HK-2 (cell line): ENCODE measurements around the gene KBTBD8.

Source experiments
- DNase-seq: peaks from one replicate; pipeline ENCODE4 v3.0.0-alpha.2; 2018; ENCODE audit not compliant: unreplicated experiment

KBTBD8 gene

DNA sequence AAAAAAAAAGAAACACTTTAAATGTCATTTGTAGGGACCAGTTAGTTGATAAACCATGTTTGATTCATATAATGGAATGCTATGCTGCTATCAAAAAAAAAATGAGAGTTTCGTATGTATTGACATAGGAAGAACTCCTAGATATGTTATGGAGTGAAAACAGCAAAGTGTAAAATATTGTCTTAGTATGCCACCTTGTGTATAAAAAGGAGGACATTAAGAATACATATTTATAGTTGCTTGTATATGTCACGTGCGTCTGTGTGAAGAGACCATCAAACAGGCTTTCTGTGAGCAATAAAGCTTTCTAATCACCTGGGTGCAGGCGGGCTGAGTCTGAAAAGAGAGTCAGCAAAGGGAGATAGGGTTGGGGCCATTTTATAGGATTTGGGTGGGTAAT lies 39.5 kb downstream of the KBTBD8 start:
- DNase-seq = no peak

DNA sequence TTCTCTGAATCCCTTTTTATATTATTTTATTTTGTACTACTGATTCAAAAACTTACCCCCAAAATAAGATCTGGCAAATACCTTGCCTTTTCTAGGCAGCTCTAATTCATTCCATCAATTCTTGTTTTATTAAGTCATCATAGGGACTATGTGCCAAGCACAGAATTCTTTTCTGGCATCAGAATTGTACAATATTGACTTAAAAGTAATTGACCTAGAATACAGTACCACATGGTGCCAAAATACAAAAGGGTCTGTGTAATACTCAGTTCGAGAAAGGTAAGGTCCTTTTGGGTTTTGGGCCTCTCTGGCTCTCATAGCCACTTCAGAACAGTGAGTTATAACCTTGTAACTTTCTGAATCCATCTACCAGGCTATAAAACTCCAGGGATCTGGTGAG lies 46.2 kb downstream of the KBTBD8 start:
- DNase-seq = no peak

DNA sequence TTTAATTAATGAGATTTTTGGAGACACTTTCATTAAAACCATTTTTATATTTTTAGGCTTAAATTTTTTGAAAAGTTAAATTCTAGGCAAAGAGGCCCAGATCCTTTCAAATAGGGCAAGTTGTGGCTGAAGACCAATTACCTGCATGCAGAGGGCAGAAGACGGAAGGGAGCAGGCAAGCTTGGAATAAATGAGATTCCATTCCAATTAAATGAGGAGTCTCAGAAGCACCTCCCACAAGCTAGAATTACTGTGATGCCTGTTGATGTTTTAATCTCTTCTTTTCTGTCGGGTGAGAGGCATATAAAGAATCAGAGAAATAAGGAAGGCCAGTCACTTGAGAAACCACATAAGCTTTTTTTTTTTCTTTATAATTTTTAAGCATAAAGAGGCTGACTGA lies 46.8 kb downstream of the KBTBD8 start:
- no peak for DNase-seq

DNA sequence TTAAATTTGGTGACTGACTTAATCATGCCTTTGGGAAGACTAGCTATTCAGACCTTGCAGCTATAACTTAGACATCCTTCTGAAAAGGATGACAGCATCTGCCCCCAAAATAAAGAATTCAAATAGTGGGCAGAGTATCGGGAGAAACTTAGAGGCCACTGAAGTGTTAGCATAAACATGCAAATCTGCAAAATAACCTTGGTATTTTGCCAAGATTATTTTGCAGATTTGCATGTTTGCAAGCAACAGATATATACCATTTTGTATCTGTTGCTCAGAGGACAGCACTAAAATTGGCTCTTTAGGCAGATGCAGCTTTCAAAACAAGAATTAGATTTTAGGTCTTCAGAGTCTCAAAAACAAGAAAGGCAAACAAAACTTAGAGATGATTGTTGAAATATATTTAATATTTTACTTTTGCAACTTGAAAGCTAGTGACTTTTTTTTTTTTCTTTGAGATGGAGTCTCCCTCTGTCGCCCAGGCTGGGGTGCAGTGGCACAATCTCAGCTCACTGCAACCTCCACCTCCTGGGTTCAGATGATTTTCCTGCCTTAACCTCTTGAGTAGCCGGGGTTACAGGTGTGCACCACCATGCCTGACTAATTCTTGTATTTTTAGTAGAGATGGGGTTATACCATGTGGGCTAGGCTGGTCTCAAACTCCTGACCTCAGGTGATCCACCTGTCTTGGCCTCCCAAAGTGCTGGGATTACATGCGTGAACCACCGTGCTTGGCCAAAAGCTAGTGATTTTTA lies 47.8 kb downstream of the KBTBD8 start:
- no peak for DNase-seq

DNA sequence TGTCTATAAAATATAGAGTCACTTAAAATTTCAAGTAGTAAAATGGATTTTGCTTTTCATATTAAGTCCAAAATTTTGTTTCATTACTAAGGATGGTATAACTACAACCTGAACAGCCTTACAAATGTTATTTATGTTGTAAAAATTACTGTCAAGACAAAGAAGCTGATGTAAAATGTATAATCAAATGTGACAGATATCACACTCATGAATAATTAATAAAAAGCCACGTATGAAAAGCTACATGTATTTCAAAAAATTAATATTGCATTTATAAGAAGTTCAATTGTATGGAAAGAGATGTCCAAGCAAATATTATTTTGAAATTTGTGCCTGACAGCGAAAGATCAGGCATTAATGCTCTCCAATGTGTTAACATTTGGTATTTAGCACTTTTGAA lies 48.9 kb downstream of the KBTBD8 start:
- DNase-seq = no peak

DNA sequence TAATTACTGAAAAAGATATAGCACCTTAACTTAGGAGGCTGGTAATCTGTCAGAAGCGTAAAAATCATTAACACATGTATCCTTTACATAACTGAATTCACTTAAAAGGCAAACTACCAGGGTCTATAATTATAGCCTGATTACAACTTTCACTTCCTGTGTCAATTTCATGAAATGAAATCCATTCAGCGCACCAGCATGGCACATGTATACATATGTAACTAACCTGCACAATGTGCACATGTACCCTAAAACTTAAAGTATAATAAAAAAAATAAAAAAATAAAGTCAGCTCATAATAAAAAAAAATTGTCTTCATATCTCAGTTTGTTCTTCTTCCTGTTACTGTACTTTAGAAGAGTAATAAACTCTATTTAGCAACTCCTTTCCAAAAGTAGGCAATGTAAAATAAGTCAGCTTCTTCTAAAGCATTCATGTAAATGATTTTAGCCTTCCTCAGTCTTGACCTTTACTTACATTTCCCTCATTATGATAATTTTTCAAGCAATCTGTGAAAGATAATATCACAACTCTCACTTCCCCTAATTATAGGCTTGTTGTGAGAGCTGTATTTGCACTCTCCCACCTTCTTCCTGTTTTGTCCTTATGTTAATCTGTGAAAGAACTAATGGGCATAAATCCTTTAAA lies 50.1 kb downstream of the KBTBD8 start:
- DNase-seq = no peak

DNA sequence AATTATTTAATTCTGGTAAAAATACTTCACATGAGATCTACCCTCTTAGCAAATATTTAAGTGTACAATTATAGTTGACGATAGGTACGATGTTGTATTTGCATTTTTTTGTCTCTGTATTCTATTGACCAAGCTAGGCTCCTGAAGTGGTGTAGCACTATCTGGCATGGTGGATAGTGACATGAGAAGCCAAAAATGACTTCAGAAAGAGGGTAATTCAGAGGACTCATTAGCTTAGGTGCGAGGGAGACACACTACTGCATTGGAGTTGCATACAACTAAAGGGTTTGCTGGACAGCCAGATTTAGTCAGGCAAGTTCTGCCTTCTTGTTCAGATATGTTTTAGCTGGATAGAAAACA lies 50.6 kb downstream of the KBTBD8 start:
- no peak for DNase-seq

DNA sequence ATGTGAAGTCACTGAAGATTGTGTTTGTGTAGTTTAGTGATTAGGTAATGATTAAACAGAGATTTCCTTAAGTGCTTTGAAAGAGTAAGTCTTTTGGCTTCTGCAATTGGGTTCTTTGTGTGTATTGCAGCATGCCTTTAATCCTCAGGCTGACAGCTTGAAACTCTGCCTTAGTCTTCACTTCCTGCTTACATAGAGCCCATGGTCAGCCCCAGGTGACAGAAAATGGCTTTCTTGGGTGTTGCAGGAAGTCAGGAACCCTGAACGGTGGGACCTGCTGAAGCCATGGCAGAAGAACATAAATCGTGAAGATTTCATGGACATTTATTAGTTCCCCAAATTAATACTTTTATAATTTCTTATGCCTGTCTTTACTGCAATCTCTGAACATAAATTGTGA lies 61.3 kb downstream of the KBTBD8 start:
- DNase-seq = no peak
